HG02884 (cell line): ENCODE results near the gene CYP27C1.
"Not testable (repeated sequence)": the region's sequence is repeated elsewhere in the genome, so short reads cannot be mapped to it uniquely, and the experiment has no call there.

Experiments used
- ATAC-seq: cut with Tn5 transposase; IDR thresholded peaks from one replicate; pipeline ENCODE4 v1.9.1; 2021; ENCODE audit warnings: mild to moderate bottlenecking, moderate library complexity; ENCODE audit not compliant: unreplicated experiment

CYP27C1 gene

GRCh38 chr2:127225186-127225960 lies 5.3 kb upstream of the CYP27C1 start:
- ATAC-seq: no peak

DNA sequence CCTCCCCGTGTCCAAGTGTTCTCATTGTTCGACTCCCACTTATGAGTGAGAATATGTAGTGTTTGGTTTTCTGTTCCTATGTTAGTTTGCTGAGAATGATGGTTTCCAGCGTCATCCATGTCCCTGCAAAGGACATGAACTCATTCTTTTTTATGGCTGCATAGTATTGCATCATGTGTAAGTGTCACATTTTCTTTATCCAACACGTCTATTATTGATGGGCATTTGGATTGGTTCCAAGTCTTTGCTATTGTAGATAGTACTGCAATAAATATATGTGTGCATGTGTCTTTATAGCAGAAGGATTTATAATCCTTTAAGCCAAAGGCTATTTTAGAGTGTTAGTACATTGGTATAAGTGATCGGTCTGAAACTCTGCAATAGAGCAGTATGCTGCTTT lies 4.0 kb upstream of the CYP27C1 start:
- ATAC-seq: not testable (repeated sequence)

DNA sequence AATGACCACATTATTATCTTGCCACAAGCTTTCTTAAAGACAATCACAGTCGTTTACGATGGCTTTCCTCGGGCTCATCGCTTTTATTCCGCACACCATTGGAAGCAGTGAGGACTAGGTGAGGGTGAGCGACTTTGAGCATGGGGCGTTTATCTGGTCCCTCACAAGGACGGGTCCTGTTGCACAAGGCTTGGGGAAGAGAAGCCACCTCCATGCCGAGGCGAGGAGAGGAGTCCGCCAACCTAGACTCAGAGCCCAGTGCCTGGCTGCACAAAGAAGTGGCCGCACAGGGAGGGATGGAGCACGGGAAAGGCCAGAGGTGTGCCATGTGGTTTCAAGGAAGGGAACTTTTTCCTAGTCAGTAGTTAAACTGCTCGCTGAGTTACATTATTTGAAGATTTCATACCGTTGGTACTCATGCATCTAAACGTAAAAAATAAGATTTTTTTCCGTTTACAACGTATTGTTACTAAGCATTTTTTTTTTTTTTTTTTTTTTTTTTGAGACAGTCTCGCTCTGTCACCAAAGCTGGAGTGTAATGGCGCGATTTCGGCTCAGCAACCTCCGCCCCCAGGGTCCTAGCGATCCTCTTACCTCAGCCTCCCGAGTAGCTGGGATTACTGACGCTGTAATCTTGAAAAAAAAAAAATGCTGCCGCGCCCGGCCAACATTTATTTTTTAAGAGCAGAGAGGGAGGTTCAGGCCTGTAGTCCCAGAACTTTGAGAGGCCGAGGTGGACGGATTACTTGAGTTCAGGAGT lies 849 bp upstream of the CYP27C1 start:
- no peak for ATAC-seq

GRCh38 chr2:127219171-127220070 lies 678 bp downstream of the CYP27C1 start:
- no peak for ATAC-seq

- ATAC-seq: no peak
These were observed 1.3 kb downstream of the CYP27C1 start for GRCh38 chr2:127218812-127219170.

GRCh38 chr2:127217470-127218325 lies 2.4 kb downstream of the CYP27C1 start:
- no peak for ATAC-seq

DNA sequence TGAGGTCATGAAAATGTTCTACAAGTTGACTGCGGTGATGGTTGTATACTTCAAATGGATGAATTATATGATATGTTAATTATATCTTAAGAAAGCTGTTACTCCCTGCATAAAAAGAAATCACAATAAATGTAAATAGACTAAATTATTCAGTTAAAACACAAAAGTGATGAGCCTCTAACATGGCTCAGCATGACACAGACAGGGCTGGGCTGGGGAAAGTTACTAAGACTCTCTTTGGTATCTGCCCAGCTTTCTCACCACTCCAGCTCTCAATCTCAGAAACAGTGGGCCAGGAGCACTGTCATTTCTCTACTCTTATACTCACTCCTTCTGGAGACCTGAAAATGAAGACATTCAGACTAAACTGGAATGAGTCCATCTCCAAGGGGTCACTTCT lies 3.5 kb downstream of the CYP27C1 start:
- no peak for ATAC-seq

GRCh38 chr2:127216095-127216494 lies 4.0 kb downstream of the CYP27C1 start:
- ATAC-seq: no peak

DNA sequence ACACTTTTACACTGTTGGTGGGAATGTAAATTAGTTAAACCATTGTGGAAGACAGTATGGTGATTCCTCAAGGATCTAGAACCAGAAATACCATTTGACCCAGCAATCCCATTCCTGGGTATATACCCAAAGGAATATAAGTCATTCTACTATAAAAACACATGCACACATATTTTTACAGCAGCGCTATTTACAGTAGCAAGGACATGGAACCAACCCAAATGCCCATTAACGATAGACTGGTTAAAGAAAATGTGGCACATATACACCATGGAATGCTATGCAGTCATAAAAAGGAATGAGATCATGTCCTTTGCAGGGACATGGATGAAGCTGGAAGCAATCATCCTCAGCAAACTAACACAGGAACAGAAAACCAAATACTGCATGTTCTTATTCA lies 5.9 kb downstream of the CYP27C1 start:
- not testable (repeated sequence) for ATAC-seq

- no peak for ATAC-seq
These were observed 11.8 kb downstream of the CYP27C1 start for GRCh38 chr2:127208313-127208712.

- no peak for ATAC-seq
These were observed 14.6 kb downstream of the CYP27C1 start for GRCh38 chr2:127205218-127206125.

- no peak for ATAC-seq
These were observed 18.6 kb downstream of the CYP27C1 start for GRCh38 chr2:127201452-127201851.

- no peak for ATAC-seq
These were observed 19.1 kb downstream of the CYP27C1 start for GRCh38 chr2:127200962-127201361.

DNA sequence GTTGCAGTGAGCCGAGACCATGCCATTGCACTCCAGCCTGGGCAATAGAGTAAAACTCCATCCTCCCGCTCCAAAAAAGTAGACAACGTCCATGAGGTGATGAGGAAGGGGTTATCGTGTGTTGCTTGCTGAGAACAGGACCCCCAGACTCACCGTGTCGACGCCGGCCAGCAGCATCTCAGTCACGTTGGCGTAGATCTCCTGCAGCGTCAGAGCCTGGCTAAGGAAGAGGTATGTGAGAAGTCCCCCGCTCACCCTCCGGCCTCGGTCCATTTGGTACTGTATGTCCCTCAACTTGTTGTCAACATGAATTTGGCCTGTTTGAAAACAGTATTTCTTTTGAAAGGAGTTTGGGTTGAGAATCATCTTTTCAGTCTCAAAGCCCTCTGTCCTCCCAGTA lies 20.9 kb downstream of the CYP27C1 start:
- ATAC-seq: no peak

DNA sequence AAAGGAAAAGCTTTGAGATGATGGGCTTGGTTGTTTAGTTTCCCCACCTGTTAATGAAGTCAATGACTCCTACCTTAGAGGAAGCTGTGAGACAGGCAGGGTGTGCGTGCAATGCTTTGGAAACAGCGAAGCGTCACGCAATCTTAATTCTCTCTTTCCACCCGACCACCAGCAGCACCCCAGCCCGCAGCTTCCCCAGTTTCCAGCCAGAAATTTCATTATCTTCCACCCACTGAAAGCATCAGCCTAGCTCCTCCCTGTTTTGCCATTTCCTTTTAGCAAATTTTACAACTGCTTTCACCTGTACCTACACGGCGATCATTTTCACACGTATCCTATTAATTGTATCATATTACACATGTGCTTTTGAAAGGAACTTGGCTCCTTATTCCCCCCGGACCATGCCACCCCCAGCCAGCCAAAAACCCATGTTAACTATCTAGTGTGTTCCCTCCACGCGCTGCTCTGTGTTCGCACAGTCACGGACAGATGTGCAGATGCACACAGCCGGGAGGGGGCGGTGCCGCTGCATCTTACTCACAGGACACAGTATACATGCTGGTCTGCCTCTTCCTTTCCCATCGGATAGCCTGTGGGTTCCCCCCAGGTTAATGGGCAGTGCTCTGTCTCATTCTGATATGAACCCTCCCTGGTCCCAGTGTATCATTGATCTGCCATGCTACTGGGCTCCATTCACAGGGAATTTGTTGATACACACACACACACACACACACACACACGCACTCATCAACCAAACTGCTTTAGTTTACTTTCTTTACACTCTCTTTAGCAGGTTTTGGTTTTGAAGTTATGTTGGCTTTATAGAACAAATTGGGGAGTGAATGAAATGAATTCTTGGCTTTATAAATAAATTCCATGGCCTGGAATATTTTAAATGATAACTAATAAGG lies 22.4 kb downstream of the CYP27C1 start:
- ATAC-seq: no peak

DNA sequence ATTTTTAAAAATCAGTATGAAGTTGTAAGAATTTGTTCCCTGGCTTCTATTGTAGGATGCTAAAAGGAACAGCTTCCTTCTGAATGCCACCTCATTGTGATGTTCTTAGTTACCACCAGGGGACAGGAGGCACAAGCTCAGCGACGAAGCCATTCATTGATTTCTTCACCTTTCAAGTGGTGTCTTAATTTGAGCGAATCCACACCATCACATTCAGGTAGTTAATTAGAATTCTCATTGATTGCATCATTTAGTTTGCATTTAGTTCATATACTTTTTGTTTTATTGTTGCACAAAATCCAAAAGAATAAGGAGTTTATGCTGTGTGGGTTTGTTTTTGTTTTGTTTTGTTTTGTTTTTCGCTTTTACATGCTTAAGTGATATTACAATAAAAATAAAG lies 23.1 kb downstream of the CYP27C1 start:
- ATAC-seq: no peak

DNA sequence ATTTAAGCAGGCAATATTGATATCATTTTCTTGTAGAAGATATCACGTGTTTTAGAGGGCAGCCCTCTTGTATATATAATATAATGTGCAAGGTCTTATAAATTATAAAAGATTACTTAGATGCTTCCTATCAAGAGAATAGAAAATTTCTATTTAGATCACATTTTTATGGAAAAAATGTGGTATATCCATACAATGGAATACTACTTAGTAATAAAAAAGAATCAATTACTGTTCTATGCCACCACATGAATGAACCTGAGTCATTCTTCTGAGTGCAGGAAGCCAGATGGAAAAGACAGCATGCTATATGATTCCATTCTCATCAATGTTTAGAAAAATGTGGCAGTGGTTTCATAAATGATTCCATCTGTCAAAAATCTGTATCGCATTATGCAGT lies 23.6 kb downstream of the CYP27C1 start:
- no peak for ATAC-seq
